Thoracic aorta (tissue), 2 donors: ENCODE data around the gene NFRKB. TPM values are rescaled to one million over a fixed set of nuclear protein-coding genes. Genes with fewer than 3 reads are reported as not detected.

Experiments used
- ATAC-seq: fragments of 150-250 bp; one replicate; pipeline ENCODE4 v1.8.0; 2017; ENCODE audit warnings: low read depth; ENCODE audit not compliant: insufficient number of reproducible peaks, low FRiP score
- DNase-seq: peaks from one replicate; pipeline ENCODE4 v3.0.0-alpha.2; 2020; ENCODE audit warnings: low spot score
- H3K27ac ChIP-seq, 2 donors: fragments of 200-600 bp; sonication (generic); 1 replicate in 1 of 2; 2 replicates in 1 of 2; pipeline ENCODE4 v1.5.1; 2016; ENCODE audit warnings: mild to moderate bottlenecking in 2 of 2, moderate library complexity in 2 of 2
- H3K27me3 ChIP-seq: fragments of 200-600 bp; sonication (generic); replicated peaks from 2 replicates; pipeline ENCODE4 v1.6.0; 2016; ENCODE audit warnings: mild to moderate bottlenecking; ENCODE audit not compliant: insufficient read depth
- H3K36me3 ChIP-seq: fragments of 200-600 bp; sonication (generic); one replicate; pipeline ENCODE4 v1.5.1; 2016
- H3K4me1 ChIP-seq, 2 donors: fragments of 200-600 bp; sonication (generic); 1 replicate in 1 of 2; 2 replicates in 1 of 2; pipeline versions ENCODE4 v1.5.1 to v1.6.0; 2016; ENCODE audit warnings: low read depth in 2 of 2, mild to moderate bottlenecking in 1 of 2; ENCODE audit not compliant: control insufficient read depth in 1 of 2
- H3K4me3 ChIP-seq: fragments of 200-600 bp; sonication (generic); 2 replicates; pipeline ENCODE4 v1.5.1; 2016; ENCODE audit warnings: mild to moderate bottlenecking
- H3K9me3 ChIP-seq: fragments of 200-600 bp; sonication (generic); 2 replicates; pipeline ENCODE4 v1.5.1; 2016
- total RNA-seq, 2 donors: library from RNA; depleted of rRNA; stranded (reverse); fragments of >200 nt; gene quantifications; one replicate each; pipeline versions ENCODE4 v1.1.0 to v1.2.3, GENCODE V29; 2016
- TF ChIP-seq, protein P1 (sequence below): fragments of 200-600 bp; sonication (generic); IDR thresholded peaks from one replicate; pipeline ENCODE4 v1.5.1; 2019; ENCODE audit warnings: antibody characterized with exemption

The NFRKB gene
- total RNA-seq, 2 donors from 2014 or later, result 34.5 to 35.3 TPM

DNA sequence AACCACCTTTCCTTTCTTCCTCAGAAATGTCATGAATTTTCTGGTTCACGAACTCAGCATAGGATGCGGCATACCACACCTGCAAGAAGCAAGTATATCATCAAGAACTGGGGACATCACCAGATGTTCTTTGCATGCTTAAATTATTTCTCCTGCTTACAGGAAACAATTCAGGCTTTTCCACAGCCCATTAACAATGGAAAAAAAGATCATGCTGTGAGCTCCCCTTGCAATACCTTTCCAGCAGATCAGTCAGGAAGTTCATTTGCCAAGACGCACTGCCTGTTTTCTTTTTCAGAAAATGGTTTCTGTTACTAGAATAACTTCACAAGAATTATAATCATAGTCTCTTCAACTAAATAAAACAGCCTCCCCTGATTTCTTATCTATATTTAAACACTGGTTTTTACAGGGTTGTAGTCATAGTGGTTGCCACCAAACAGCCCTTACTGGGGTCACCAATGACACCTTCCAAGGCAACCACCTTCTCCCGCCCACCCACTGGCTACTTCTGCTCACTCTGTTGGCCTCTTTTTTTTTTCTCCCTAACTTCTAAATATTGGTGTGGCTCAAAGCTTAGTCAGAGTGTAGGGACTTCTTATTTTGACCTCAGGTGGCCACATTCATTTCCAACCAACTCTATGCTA, 42.3 kb upstream of the NFRKB start:
- ATAC-seq (no peak), DNase-seq (no peak)
- TF ChIP-seq, protein P1, sequence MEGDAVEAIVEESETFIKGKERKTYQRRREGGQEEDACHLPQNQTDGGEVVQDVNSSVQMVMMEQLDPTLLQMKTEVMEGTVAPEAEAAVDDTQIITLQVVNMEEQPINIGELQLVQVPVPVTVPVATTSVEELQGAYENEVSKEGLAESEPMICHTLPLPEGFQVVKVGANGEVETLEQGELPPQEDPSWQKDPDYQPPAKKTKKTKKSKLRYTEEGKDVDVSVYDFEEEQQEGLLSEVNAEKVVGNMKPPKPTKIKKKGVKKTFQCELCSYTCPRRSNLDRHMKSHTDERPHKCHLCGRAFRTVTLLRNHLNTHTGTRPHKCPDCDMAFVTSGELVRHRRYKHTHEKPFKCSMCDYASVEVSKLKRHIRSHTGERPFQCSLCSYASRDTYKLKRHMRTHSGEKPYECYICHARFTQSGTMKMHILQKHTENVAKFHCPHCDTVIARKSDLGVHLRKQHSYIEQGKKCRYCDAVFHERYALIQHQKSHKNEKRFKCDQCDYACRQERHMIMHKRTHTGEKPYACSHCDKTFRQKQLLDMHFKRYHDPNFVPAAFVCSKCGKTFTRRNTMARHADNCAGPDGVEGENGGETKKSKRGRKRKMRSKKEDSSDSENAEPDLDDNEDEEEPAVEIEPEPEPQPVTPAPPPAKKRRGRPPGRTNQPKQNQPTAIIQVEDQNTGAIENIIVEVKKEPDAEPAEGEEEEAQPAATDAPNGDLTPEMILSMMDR, result no peak
- Histone ChIP-seq H3K27ac (no peak overlapping the region), H3K9me3 (no peaks in the 10 kb centered on the region), H3K4me3 (no peak overlapping the region), H3K36me3 (peaks cover 3% of the 10 kb centered on the region), H3K27me3 (no peaks in the 10 kb centered on the region), H3K4me1 (no peaks in the 10 kb centered on the region)

DNA sequence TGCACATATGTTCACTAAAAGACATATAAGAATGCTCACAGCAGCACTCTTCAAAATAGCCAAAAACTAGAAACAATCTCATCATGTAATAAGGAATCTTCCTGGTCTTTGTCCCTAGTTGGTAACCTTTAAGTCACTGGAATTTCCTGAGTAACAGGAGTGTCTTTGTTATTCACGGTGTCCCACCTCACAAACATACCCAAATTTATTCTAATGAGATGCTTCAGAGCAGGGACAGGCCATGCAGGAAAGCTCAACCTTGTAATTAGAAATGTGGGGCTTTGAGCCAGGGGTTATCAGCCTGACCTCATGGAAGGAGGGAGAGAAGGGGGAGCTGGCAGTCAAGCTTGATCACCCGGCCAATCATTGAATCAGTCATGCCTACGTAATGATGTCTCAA, 40.3 kb upstream of the NFRKB start:
- TF ChIP-seq, protein P1, result no peak
- DNase-seq (no peak), ATAC-seq (no peak)
- no peak overlapping the region for H3K27ac ChIP-seq
- no peaks in the 10 kb centered on the region for H3K9me3 ChIP-seq
- no peaks in the 10 kb centered on the region for H3K27me3 ChIP-seq
- H3K36me3 ChIP-seq, result peaks cover 8% of the 10 kb centered on the region
- H3K4me1 ChIP-seq, result no peaks in the 10 kb centered on the region
- H3K4me3 ChIP-seq, result no peak overlapping the region

DNA sequence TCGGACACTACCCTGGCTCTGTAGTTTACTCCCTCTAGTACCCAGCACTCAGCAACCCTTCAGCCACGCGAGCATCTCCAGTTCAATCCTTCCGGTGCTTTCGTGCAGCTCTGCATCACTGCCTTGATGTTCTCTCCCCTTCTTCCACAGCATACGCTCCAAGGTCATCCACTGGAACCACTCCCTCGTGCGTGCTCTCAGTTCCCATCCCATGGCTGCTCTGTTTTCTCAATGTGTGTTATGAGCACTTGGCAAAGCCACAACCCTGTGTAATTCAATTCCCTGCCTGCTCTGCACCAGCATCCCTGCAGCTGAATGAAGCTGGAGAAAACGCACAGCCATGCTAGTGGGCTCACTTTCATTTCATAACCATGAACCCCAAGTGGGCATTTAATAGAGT, 38.5 kb upstream of the NFRKB start:
- Histone ChIP-seq H3K27me3 (no peaks in the 10 kb centered on the region), H3K9me3 (no peaks in the 10 kb centered on the region), H3K36me3 (peaks cover 8% of the 10 kb centered on the region), H3K4me1 (no peaks in the 10 kb centered on the region), H3K4me3 (no peak overlapping the region), H3K27ac (no peak overlapping the region)
- TF ChIP-seq, protein P1, result no peak
- no peak for ATAC-seq
- DNase-seq, result no peak

DNA sequence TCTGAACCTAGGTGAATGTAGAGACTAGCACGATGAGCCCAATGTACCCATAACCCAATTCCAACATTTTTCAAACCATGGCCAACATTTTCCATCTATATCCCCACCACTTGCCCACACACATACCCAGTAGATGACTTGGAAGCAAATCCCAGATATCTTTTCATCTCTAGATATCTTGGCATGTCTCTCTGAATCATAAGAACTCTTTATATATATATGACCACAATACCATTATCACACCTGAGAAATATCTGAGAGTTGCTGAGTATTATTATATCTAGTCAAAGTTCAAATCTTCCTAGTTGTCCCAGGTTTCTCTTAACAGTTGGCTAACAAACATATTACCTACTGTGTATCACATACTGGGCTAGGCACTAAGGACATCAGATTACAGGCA, 37.9 kb upstream of the NFRKB start:
- Histone ChIP-seq H3K4me1 (no peaks in the 10 kb centered on the region), H3K27me3 (no peaks in the 10 kb centered on the region), H3K36me3 (peaks cover 8% of the 10 kb centered on the region), H3K27ac (no peak overlapping the region), H3K4me3 (no peak overlapping the region), H3K9me3 (no peaks in the 10 kb centered on the region)
- ATAC-seq, result no peak
- DNase-seq, result no peak
- TF ChIP-seq, protein P1, result no peak

DNA sequence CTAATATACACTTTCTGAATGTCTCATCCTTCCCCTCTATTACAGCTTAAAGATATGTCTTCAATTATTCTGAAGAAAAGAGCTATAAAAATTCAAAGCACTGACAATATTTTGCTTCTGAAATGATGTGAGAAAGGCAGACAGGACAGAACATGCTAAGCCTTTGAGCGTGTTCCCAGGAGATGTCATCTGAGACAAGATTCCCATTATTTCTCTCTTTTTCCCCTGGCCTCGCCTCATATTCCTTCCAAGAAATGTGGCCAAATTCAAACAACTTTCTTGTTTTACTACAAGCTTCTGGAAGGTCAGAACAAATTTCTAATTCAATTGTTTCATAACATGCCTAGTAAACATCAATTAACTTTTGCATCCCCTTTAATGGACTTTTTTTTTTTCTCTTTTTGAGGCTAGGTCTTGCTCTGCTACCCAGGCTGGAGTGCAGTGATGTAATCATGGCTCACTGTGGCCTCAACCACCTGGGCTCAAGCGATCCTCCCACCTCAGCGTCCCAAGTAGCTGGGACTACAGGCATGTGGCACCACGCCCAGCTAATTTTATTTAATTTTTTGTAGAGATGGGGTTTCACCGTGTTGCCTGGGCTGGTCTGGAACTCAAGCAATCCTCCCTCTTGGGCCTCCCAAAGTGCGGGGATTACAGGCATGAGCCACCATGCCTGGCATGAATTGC, 37.1 kb upstream of the NFRKB start:
- Histone ChIP-seq H3K27me3 (no peaks in the 10 kb centered on the region), H3K36me3 (peaks cover 8% of the 10 kb centered on the region), H3K9me3 (no peaks in the 10 kb centered on the region), H3K27ac (no peak overlapping the region), H3K4me1 (no peaks in the 10 kb centered on the region), H3K4me3 (no peak overlapping the region)
- DNase-seq (no peak), ATAC-seq (no peak)
- TF ChIP-seq, protein P1, result no peak
